Stimulated activated effector memory CD8-positive, alpha-beta T cell treated with anti-CD3 and anti-CD28 coated beads, Interleukin-12 subunit alpha, Interleukin-12 subunit beta, amount 100 ng/mL, for 72 hours (primary cell): ENCODE measurements around the gene KRTAP9-7.
"Not testable (repeated sequence)": the region's sequence is repeated elsewhere in the genome, so short reads cannot be mapped to it uniquely, and the experiment has no call there.

Experiments used
- ATAC-seq: fragments of 150-1000 bp; cut with Tn5 transposase; 2 replicates; pipeline ENCODE4 v1.10.0; 2021
- DNase-seq, 2 donors: peaks; one replicate each; pipeline ENCODE4 v3.0.0; 2021 to 2022; ENCODE audit warnings: low spot score in 2 of 2
- H3K27ac Mint-ChIP-seq: one replicate; pipeline ENCODE4 v1.8.0; 2022; ENCODE audit warnings: mild to moderate bottlenecking, mixed read lengths
- H3K36me3 Mint-ChIP-seq: one replicate; pipeline ENCODE4 v1.8.0; 2022; ENCODE audit warnings: mild to moderate bottlenecking, mixed read lengths
- H3K4me1 Mint-ChIP-seq: one replicate; pipeline ENCODE4 v1.8.0; 2022; ENCODE audit warnings: mixed read lengths
- H3K4me3 Mint-ChIP-seq: one replicate; pipeline ENCODE4 v1.8.0; 2022; ENCODE audit warnings: mild to moderate bottlenecking, mixed read lengths
- H3K9me3 Mint-ChIP-seq: one replicate; pipeline ENCODE4 v1.8.0; 2022; ENCODE audit warnings: mixed read lengths

KRTAP9-7 gene

GRCh38 chr17:41258406-41258805 is 17.1 kb upstream of the KRTAP9-7 start:
- Mint-ChIP-seq H3K4me1 (peaks cover 11% of the 10 kb centered on the region), H3K36me3 (no peaks in the 10 kb centered on the region), H3K4me3 (no peak overlapping the region), H3K27ac (no peak overlapping the region), H3K9me3 (no peaks in the 10 kb centered on the region)
- ATAC-seq (no peak), DNase-seq (no peak)

DNA sequence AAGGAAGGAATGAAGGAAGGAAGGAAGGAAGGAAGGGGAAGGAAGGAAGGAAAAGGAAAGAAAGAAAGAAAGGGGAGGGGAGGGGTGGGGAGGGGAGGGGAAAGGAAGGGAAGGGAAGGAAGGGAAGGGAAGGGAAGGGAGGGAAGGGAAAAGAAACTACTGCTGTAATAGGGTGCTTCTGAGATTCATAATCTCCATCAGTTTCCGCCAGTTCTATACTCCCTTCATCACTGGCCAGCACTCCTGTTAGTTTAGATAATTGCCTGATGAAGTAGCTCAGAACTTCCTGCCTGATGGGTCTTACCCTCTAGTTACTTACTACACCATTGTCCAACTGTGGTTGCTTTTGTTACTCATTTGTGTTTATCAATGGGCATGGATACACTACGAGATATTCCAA is 12.3 kb upstream of the KRTAP9-7 start:
- Mint-ChIP-seq H3K9me3 (no peaks in the 10 kb centered on the region), H3K4me3 (no peak overlapping the region), H3K27ac (no peak overlapping the region), H3K4me1 (peaks cover 5% of the 10 kb centered on the region), H3K36me3 (no peaks in the 10 kb centered on the region)
- DNase-seq = no peak
- no peak for ATAC-seq

GRCh38 chr17:41264599-41264998 is 10.9 kb upstream of the KRTAP9-7 start:
- H3K4me3 Mint-ChIP-seq = no peak overlapping the region
- no peaks in the 10 kb centered on the region for H3K36me3 Mint-ChIP-seq
- ATAC-seq (no peak), DNase-seq (no peak)
- H3K4me1 Mint-ChIP-seq = peaks cover 5% of the 10 kb centered on the region
- H3K9me3 Mint-ChIP-seq = no peaks in the 10 kb centered on the region
- no peak overlapping the region for H3K27ac Mint-ChIP-seq

- Mint-ChIP-seq H3K27ac (no peak within 1 kb of the TSS), H3K36me3 (no peaks in the 10 kb centered on the region), H3K4me3 (no peak within 1 kb of the TSS), H3K9me3 (no peaks in the 10 kb centered on the region), H3K4me1 (peaks cover 5% of the 10 kb centered on the region)
- DNase-seq (no peak), ATAC-seq (no peak)
Observed at GRCh38 chr17:41265078-41265477, 10.4 kb upstream of the KRTAP9-7 start, which contains the start of gene KRTAP9-6. Gene KRTAP9-6, plus strand, starts transcription at chr17:41265378. Its CDS starts 0 bp downstream, at chr17:41265378.

DNA sequence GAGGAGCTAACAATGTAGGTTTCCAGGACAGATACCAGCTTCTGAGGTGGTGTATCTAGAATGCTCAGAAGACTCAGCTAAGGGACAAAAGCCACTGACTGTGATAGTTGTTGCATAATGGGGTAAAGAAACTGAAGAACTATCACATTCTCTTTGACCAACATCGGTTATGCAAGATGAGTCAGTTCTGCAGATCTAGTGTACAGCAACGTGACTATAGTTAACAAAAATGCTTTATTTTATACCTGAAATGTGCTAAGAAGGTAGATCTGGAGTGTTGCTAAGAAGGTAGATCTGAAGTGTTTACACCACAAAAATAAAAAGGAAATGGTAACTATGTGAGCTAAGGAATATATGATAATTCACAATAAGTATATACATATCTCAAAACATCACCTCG is 7.8 kb upstream of the KRTAP9-7 start:
- H3K36me3 Mint-ChIP-seq = no peaks in the 10 kb centered on the region
- H3K27ac Mint-ChIP-seq = no peak overlapping the region
- DNase-seq (no peak), ATAC-seq (no peak)
- H3K4me1 Mint-ChIP-seq = peaks cover 4% of the 10 kb centered on the region
- no peak overlapping the region for H3K4me3 Mint-ChIP-seq
- H3K9me3 Mint-ChIP-seq = no peaks in the 10 kb centered on the region

DNA sequence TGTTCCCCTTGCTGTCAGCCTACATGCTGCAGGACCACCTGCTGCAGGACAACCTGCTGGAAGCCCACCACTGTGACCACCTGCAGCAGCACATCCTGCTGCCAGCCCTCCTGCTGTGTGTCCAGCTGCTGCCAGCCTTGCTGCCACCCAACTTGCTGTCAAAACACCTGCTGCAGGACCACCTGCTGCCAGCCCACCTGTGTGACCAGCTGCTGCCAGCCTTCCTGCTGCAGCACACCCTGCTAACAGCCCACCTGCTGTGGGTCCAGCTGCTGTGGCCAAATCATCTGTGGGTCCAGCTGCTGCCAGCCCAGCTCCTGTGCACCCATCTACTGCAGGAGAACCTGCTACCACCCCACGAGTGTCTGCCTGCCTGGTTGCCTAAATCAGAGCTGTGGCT is 4.2 kb upstream of the KRTAP9-7 start:
- H3K36me3 Mint-ChIP-seq, H3K27ac Mint-ChIP-seq, H3K4me1 Mint-ChIP-seq, ATAC-seq, H3K9me3 Mint-ChIP-seq, DNase-seq, H3K4me3 Mint-ChIP-seq: not testable (repeated sequence)

DNA sequence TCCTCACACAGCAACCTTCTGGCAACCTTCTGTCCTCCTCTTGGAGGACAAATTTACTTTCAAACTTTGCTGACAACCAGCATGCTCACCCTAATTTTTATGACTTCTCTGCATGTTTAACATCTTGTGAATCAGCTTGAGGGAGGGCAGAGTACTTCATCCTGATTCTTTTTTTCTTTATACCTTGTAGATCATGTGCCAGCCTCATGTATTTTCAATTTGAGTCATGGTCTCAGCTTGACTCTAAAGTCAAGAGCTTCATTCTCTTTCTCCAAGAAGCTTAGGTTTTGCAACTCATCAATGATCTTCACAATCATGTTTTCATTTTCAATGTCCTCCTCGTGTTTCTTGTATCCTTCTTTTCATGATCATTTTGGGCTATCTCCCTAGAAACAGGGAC is 3.6 kb upstream of the KRTAP9-7 start:
- DNase-seq = no peak
- Mint-ChIP-seq H3K4me3 (no peak overlapping the region), H3K9me3 (no peaks in the 10 kb centered on the region), H3K27ac (no peak overlapping the region), H3K36me3 (no peaks in the 10 kb centered on the region), H3K4me1 (peaks cover 9% of the 10 kb centered on the region)
- ATAC-seq = no peak

DNA sequence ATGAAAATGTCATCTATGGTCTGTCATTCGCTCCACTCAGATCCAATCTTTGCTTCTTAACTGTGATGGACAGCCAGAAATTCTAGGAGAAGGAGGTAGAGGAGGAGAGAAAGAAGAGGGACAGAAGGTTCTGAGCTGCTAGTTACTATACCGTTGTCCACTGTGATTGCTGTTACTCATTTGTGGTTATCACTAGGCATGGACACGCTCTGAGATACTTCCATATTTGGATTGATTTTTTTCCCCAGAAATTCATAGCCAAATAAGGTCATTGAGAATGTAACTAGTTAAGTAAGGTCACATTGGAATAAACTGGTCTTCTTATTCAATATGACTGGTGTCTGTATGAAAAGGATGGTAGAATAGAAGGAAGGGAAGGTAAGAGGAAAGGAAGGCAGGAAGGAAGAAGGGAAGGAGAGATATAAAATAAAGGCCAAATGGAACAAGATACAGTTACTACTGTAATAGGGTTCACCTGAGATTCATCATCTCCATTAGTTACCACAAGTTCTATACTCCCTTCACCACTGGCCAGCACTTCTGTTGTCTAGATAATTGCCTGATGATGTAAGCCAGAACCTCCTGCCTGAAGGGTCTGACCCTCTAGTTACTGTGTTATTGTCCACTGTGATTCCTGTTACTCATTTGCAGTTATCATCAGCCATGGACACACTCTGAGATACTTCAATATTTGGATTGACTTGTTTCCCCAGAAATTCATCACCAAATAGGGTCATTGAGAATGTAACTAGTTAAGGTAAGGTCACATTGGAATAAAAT is 2.9 kb downstream of the KRTAP9-7 start:
- Mint-ChIP-seq H3K9me3 (no peaks in the 10 kb centered on the region), H3K4me1 (peaks cover 9% of the 10 kb centered on the region), H3K36me3 (no peaks in the 10 kb centered on the region), H3K27ac (no peak overlapping the region), H3K4me3 (no peak overlapping the region)
- DNase-seq (no peak), ATAC-seq (no peak)

- Mint-ChIP-seq H3K4me1 (no peaks in the 10 kb centered on the region), H3K9me3 (no peaks in the 10 kb centered on the region), H3K36me3 (no peaks in the 10 kb centered on the region), H3K27ac (no peak overlapping the region), H3K4me3 (no peak overlapping the region)
- ATAC-seq (no peak), DNase-seq (no peak)
Observed at GRCh38 chr17:41284043-41284442, 8.5 kb downstream of the KRTAP9-7 start.

- no peak for DNase-seq
- no peaks in the 10 kb centered on the region for H3K9me3 Mint-ChIP-seq
- H3K4me1 Mint-ChIP-seq = no peaks in the 10 kb centered on the region
- no peaks in the 10 kb centered on the region for H3K36me3 Mint-ChIP-seq
- no peak overlapping the region for H3K4me3 Mint-ChIP-seq
- no peak overlapping the region for H3K27ac Mint-ChIP-seq
- no peak for ATAC-seq
Observed at GRCh38 chr17:41284546-41284945, 9.0 kb downstream of the KRTAP9-7 start.

DNA sequence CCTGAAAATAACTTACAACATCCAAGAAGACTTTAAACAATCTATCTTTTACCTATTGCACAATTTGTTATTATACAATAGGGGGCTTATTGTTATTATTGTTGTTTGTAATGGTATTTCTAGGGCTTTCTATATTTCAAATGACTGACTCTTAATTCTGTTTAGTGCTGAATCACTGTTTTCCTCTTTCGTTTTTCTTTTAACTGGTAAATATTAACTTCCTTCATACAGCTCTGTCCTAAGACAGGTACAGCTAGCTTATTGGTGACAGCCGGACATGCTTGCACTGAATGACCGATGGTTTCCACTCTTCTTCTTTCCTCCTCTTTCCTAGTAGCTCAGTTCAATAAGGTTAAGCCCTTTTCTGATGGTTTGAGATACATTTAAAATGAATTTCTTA is 11.6 kb downstream of the KRTAP9-7 start:
- Mint-ChIP-seq H3K4me1 (no peaks in the 10 kb centered on the region), H3K9me3 (no peaks in the 10 kb centered on the region), H3K36me3 (no peaks in the 10 kb centered on the region), H3K27ac (no peak overlapping the region), H3K4me3 (no peak overlapping the region)
- DNase-seq (no peak), ATAC-seq (no peak)

DNA sequence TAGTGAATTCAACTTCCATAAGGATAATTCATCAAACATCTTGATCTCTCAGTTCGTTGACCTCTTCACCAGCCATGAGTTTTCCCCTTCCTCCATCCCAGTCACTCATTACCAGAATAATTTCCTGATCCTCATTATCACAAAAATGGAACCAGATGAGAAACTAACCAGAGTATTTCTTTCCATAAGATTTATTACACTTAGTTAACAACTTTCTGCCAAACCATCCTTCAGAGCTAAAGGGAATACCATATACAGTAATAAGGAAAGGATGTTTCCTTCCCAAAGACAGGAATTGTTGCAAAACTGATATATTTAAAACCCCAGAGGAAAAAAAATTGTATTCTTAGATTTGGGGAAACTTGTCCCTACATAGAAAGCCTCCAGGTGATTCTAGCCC is 18.5 kb downstream of the KRTAP9-7 start:
- Mint-ChIP-seq H3K9me3 (no peaks in the 10 kb centered on the region), H3K4me3 (no peak overlapping the region), H3K27ac (no peak overlapping the region), H3K4me1 (no peaks in the 10 kb centered on the region), H3K36me3 (no peaks in the 10 kb centered on the region)
- no peak for ATAC-seq
- no peak for DNase-seq

DNA sequence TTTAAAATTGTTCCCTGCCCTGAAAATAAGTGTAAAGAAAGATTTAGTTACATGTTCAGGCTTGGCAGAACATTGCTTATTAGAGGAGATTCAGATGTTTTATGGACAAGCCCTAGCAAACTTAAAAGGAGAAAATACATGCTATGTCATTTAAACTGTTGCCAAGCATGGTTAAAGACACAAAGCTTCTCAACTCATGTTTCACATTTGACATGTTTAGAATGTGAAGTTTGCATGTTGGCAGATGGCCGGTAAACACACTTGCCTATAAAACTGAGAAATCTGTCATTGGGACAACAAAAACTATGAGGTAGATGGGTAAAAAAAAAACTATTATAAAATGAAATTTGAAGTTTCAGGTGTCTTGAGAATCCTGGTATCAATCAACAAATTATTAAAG is 21.3 kb downstream of the KRTAP9-7 start:
- Mint-ChIP-seq H3K4me3 (no peak overlapping the region), H3K9me3 (no peaks in the 10 kb centered on the region), H3K27ac (no peak overlapping the region), H3K4me1 (peaks cover 9% of the 10 kb centered on the region), H3K36me3 (no peaks in the 10 kb centered on the region)
- DNase-seq = no peak
- ATAC-seq = no peak

- Mint-ChIP-seq H3K9me3 (no peaks in the 10 kb centered on the region), H3K4me3 (no peak overlapping the region), H3K27ac (no peak overlapping the region), H3K36me3 (no peaks in the 10 kb centered on the region), H3K4me1 (peaks cover 12% of the 10 kb centered on the region)
- ATAC-seq (no peak), DNase-seq (no peak)
Observed at GRCh38 chr17:41298458-41299135, 23.1 kb downstream of the KRTAP9-7 start.

DNA sequence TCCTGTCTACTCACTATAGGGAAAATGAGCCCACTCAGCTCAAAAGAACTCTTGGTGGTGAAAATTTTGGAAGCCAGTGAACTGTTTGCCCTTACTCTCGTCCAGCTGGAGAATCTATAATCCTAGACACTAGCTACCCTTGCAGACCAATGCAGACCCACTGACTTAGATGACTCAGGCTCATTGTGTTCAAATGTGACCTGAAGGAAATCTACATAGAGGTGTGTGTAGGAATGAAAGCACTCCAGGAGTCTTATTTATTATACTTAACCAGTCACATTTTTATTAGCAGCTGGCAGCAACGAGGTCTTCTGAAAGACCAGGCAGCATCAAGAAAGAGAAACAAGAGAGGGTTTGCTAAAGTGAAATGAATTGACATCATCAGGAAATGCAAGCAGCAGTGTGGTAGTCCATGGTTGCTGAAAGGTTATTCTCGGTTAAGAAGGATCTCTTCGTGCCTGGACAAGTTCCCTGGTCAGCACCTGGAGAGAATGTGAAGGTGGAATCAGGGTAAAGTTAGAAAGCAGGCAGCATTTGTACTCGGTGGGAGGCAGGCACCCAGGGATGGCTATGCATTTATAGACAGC is 25.8 kb downstream of the KRTAP9-7 start:
- no peaks in the 10 kb centered on the region for H3K36me3 Mint-ChIP-seq
- H3K4me1 Mint-ChIP-seq = peaks cover 12% of the 10 kb centered on the region
- H3K27ac Mint-ChIP-seq = no peak overlapping the region
- no peak for DNase-seq
- H3K9me3 Mint-ChIP-seq = no peaks in the 10 kb centered on the region
- no peak for ATAC-seq
- H3K4me3 Mint-ChIP-seq = no peak overlapping the region
